GM19035 (cell line): ENCODE results near the gene ARHGAP44.

ENCODE experiments used
- ATAC-seq: cut with Tn5 transposase; IDR thresholded peaks from one replicate; pipeline ENCODE4 v1.9.1; 2021; ENCODE audit not compliant: unreplicated experiment

ARHGAP44 gene

GRCh38 chr17:12990926-12991325, 201.6 kb downstream of the ARHGAP44 start:
- ATAC-seq = no peak

GRCh38 chr17:12992676-12993075, 203.4 kb downstream of the ARHGAP44 start:
- ATAC-seq = no peak

DNA sequence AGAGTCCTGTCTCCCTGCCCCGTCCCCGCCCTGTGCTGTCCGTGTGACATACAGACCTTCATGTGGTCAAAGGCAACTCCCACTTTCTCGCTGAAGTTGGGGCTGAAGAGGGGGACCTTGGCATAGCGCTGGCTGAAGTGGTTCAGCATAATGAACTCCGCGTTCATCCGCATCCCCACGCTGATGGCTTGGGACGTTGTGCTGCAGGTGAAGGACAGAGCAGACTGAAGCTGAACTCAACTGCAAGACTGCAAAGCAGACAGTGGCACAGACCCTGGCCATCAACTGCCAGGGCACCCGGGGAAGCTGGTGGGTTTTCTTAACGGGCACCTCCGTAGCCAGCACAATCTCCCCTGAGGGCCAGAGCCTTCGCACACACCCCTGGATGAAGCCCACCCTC, 204.3 kb downstream of the ARHGAP44 start:
- no peak for ATAC-seq

DNA sequence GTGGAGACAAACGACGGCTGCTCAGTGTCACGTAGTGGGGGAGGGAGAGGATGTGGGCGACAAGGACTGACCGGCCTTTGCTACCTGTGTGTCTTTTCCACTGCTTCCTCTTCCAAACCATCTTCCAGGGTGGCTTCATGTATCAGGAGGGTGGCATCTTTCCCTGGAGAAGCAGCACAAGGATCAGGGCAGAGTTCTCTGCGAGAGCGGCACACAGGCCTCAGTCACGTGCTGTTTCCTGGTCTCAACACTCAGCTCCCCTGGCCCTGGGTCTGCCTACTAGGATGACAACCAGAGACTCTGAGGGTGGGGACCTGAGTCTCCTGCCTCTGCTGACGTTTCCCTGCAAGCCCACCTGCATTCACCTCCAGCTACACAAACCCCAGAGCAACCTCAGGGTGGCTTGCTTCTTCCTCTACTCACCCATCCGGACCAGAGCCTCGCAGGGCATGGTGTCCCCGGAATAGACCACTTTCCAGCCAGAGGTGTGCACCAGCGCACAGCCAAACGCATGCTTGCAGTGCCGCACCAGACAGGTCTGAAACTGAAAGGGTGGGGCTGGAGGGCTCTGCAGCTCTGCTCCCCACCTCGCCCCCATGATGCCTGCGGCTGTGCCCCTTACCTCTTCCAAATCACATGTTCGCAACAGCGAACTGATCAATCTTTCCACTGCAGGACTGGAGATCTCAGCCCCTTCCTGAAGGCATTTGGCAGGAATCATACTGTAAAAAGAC, 205.2 kb downstream of the ARHGAP44 start:
- ATAC-seq = no peak

- no peak for ATAC-seq
Observed at GRCh38 chr17:12995106-12995895, 206.0 kb downstream of the ARHGAP44 start.

- no peak for ATAC-seq
Observed at GRCh38 chr17:12995896-12996295, 206.6 kb downstream of the ARHGAP44 start.

- ATAC-seq = no peak
Observed at GRCh38 chr17:12996357-12996756, 207.1 kb downstream of the ARHGAP44 start.

- no peak for ATAC-seq
Observed at GRCh38 chr17:12996941-12997340, 207.6 kb downstream of the ARHGAP44 start.

- ATAC-seq = no peak
Observed at GRCh38 chr17:12998461-12998860, 209.2 kb downstream of the ARHGAP44 start.

DNA sequence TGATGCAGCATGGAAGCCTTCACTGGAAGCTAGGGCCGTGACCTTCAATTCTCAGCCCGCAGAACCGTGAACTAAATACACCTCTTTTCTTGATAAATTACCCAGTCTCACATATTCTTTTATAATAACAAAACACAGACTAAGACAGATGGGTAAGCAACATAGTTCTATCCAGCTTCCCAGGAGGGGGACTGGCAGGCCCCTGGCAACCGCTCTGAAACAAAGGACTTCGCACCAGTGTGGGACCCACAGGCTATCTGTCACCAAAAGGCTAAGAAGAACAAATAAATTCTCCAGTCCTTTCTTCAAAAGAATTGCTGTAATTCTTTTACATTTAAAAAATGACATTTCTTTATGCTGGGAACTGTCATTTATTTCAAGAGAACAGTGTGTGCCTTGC, 209.6 kb downstream of the ARHGAP44 start:
- ATAC-seq = no peak

GRCh38 chr17:13000561-13000960, 211.3 kb downstream of the ARHGAP44 start:
- no peak for ATAC-seq

DNA sequence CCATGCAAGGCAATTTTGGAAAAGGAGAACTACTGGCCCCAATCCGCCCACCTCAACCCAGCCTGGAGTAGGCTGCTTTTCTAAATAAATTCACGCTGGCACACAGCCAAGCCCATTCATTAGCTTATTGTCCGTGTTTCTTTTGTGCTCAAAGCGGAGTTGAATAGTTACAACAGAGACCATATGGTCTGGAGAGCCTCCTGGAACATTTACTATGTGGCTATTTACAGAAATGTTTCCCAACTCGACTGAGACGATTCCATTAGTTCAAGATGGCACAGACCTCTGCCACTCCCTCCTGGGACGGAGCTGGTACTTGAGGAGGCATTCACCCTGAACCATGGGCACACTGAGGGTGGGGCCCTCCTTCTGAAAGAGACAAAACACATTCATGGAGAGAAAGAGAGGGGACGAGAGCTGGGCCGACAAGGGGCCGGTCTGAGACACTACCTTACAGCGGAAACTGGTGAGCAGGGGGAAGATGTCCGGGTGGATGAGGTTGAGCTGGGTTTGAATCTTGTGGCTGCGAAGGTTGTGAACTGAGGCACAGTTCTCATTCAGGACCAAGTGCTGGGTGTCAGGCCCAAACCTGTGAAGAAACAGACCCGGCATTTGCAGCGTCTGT, 212.8 kb downstream of the ARHGAP44 start:
- ATAC-seq = no peak

DNA sequence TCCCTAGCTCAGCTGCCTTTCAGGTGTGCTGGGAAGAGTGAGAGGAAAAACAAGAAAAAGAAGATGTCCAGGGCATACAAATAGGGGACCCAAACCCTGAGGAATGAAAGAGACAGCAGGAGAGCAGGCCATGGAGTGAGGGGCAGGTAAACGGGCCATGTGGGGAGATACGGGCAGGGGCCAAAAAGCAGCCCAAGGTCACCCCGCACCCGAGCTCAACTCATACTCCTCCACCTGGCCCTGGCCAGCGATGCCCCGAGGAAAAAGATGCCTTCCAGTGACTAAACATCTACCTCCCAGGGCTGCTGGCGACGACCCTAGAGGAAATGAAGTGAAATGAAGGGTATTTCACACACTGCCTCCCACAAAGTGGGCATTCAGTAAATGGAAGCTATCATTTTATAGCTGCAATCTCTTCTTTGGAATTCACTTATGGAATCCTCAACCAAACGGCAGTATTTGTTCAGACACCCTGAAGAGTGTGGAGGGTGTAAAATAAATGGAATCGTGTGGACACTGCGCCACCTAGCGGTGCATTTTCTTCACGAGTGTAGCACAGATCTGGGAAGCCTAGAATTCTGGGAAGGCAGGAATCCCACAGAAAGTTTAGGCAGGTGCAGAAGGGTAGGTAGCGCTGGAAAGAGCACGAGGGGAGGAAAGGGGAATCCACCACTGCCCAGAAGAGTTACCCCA, 213.6 kb downstream of the ARHGAP44 start:
- ATAC-seq = no peak

GRCh38 chr17:13003454-13003851, 214.2 kb downstream of the ARHGAP44 start:
- no peak for ATAC-seq

GRCh38 chr17:13003927-13004326, 214.6 kb downstream of the ARHGAP44 start:
- no peak for ATAC-seq

DNA sequence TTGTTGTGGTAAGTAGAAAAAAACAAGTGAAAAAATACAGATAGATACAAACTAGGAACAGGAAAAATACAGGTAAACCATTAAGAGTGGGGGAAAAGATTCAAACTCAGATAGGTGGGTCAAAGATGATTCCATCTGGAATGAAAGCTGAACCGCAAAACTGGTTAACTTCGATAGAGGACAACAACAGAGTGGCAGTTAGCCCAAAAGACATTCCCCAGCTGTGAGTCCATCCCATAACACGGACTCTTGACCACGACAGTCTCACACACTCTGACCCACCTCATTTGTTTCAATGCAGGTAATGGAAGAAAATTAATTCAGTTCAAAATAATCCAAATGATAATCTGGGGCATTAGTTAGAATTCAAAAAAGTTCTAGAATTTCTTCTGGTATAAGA, 215.0 kb downstream of the ARHGAP44 start:
- no peak for ATAC-seq

GRCh38 chr17:13005530-13005929, 216.2 kb downstream of the ARHGAP44 start:
- ATAC-seq = no peak

GRCh38 chr17:13008461-13008860, 219.2 kb downstream of the ARHGAP44 start:
- no peak for ATAC-seq

DNA sequence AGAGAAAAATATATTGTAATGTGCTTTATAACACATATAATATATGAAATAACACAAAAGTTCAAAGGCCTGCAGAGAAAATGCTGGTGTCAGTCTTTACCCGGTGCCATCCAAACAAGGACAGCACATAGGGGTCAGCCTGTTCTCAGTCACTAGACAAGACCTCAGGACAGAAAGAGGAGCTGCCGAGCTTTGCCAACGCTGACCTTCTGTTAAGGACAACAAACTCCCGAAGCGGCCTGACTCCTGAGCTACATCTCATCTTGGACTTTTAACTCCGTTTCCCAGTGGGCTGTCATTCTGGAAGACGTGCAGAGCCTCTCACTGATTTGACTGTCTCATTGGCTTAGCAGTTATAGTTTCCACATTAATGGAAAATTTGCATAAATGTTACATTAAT, 221.7 kb downstream of the ARHGAP44 start:
- no peak for ATAC-seq

GRCh38 chr17:13014801-13015200, 225.5 kb downstream of the ARHGAP44 start:
- no peak for ATAC-seq

GRCh38 chr17:13016881-13017654, 227.8 kb downstream of the ARHGAP44 start:
- peak; percentile 26 for ATAC-seq
